CD14-positive monocyte (primary cell): ENCODE results near the gene PTPRC. TPM values are rescaled to one million over a fixed set of nuclear protein-coding genes. Genes with fewer than 3 reads are reported as not detected.

Source experiments
- DNase-seq, 3 donors: peaks; one replicate each; pipeline ENCODE4 v3.0.0-alpha.2; 2011 to 2022
- H2AFZ ChIP-seq: 2 replicates; pipeline ENCODE4 v1.6.0; 2012; ENCODE audit warnings: mild to moderate bottlenecking, low read depth, low read length, inconsistent platforms; ENCODE audit not compliant: insufficient read depth, poor library complexity, severe bottlenecking
- H3K27ac ChIP-seq, 2 donors: 1 replicate in 1 of 2; 2 replicates in 1 of 2; pipeline ENCODE4 v1.5.1; 2012 to 2013; ENCODE audit warnings: low read length in 2 of 2, control low read depth in 1 of 2, inconsistent platforms in 1 of 2, low read depth in 1 of 2, mild to moderate bottlenecking in 1 of 2
- H3K27me3 ChIP-seq, 2 donors: one replicate each; pipeline versions ENCODE4 v1.6.0 to v1.6.1; 2011 to 2013; ENCODE audit warnings: low read length in 2 of 2; ENCODE audit not compliant: control insufficient read depth in 2 of 2, insufficient read depth in 2 of 2
- H3K36me3 ChIP-seq, 2 donors: replicated peaks in 1 of 2; 1 replicate in 1 of 2; 2 replicates in 1 of 2; pipeline versions ENCODE4 v1.5.1 to v1.6.1; 2012 to 2013; ENCODE audit warnings: low read length in 2 of 2, control low read depth in 1 of 2, inconsistent platforms in 1 of 2, mild to moderate bottlenecking in 1 of 2; ENCODE audit not compliant: insufficient read depth in 2 of 2, control insufficient read depth in 1 of 2
- H3K4me1 ChIP-seq, 2 donors: 1 replicate in 1 of 2; 2 replicates in 1 of 2; pipeline versions ENCODE4 v1.5.1 to v1.6.1; 2012 to 2013; ENCODE audit warnings: low read length in 2 of 2, control low read depth in 1 of 2, inconsistent platforms in 1 of 2, mild to moderate bottlenecking in 1 of 2, moderate library complexity in 1 of 2; ENCODE audit not compliant: insufficient read depth in 2 of 2, control insufficient read depth in 1 of 2
- H3K4me2 ChIP-seq: replicated peaks from 2 replicates; pipeline ENCODE3; 2012; ENCODE audit warnings: low read length, moderate library complexity, mild to moderate bottlenecking; ENCODE audit not compliant: poor library complexity, severe bottlenecking; ENCODE audit errors: extremely low read depth
- H3K4me3 ChIP-seq, 3 experiments: fragments of 200-600 bp in 1 of 3; sonication (generic) in 1 of 3; replicated peaks in 1 of 3; 1 replicate in 2 of 3; 2 replicates in 1 of 3; pipeline ENCODE4 v1.5.1; 2011 to 2013; ENCODE audit warnings: low read length in 3 of 3, mild to moderate bottlenecking in 3 of 3, control low read depth in 2 of 3, low read depth in 2 of 3, inconsistent platforms in 1 of 3, moderate library complexity in 1 of 3
- H3K79me2 ChIP-seq: 2 replicates; pipeline ENCODE4 v1.6.0; 2012; ENCODE audit warnings: mild to moderate bottlenecking, control low read depth, inconsistent platforms, low read length, moderate library complexity; ENCODE audit not compliant: insufficient read depth
- H3K9ac ChIP-seq: 2 replicates; pipeline ENCODE4 v1.6.0; 2017; ENCODE audit warnings: low read length, mild to moderate bottlenecking; ENCODE audit not compliant: insufficient read depth, poor library complexity, severe bottlenecking
- H3K9me3 ChIP-seq, 2 donors: replicated peaks in 1 of 2; 1 replicate in 1 of 2; 2 replicates in 1 of 2; pipeline versions ENCODE4 v1.5.1 to v1.6.1; 2012 to 2013; ENCODE audit warnings: low read length in 2 of 2, control low read depth in 1 of 2; ENCODE audit not compliant: control insufficient read depth in 1 of 2, insufficient read depth in 1 of 2
- H4K20me1 ChIP-seq: 2 replicates; pipeline ENCODE4 v1.6.0; 2012; ENCODE audit warnings: mild to moderate bottlenecking, low read length, control low read depth, moderate library complexity; ENCODE audit not compliant: insufficient read depth
- H3K27ac Mint-ChIP-seq, 7 donors: one replicate each; pipeline ENCODE4 v1.8.0; 2020; ENCODE audit warnings: mild to moderate bottlenecking in 7 of 7, mixed read lengths in 7 of 7, moderate library complexity in 6 of 7, inconsistent platforms in 2 of 7
- H3K27me3 Mint-ChIP-seq, 3 donors: one replicate each; pipeline ENCODE4 v1.8.0; 2021 to 2022; ENCODE audit warnings: low read depth in 3 of 3, mild to moderate bottlenecking in 3 of 3, mixed read lengths in 3 of 3, moderate library complexity in 3 of 3, inconsistent platforms in 1 of 3
- H3K36me3 Mint-ChIP-seq, 2 donors: one replicate each; pipeline ENCODE4 v1.8.0; 2020; ENCODE audit warnings: mixed read lengths in 2 of 2, inconsistent platforms in 1 of 2, mild to moderate bottlenecking in 1 of 2
- H3K4me1 Mint-ChIP-seq: one replicate; pipeline ENCODE4 v1.8.0; 2020; ENCODE audit warnings: mild to moderate bottlenecking, mixed read lengths
- H3K4me3 Mint-ChIP-seq, 2 donors: one replicate each; pipeline ENCODE4 v1.8.0; 2020; ENCODE audit warnings: mild to moderate bottlenecking in 2 of 2, mixed read lengths in 2 of 2, moderate library complexity in 1 of 2
- H3K9me3 Mint-ChIP-seq, 7 donors: one replicate each; pipeline ENCODE4 v1.8.0; 2020 to 2022; ENCODE audit warnings: mixed read lengths in 7 of 7, mild to moderate bottlenecking in 6 of 7, moderate library complexity in 6 of 7, inconsistent platforms in 2 of 7
- WGBS: methylation state at CpG from one replicate; pipeline ENCODE4 v1.1.5; 2013; ENCODE audit warnings: missing lambda C conversion rate; ENCODE audit not compliant: insufficient coverage; 5-methylcytosine and 5-hydroxymethylcytosine counted together
- intact Hi-C, 2 donors: fragments of 100-400 bp; cut with micrococcal nuclease; formaldehyde crosslinking; loops; one replicate each; pipeline versions ENCODE4 v1.15.0 to v1.15.1; 2023
- polyA plus RNA-seq, 3 donors: library from polyadenylated mRNA; depleted of rRNA in 1 of 3; unstranded in 2 of 3; stranded (reverse) in 1 of 3; fragments of 300-500 nt in 2 of 3; fragments of >200 nt in 1 of 3; fragmentation: Illumina TruSeq in 2 of 3; gene quantifications; 1 replicate in 2 of 3; 2 replicates in 1 of 3; pipeline ENCODE4 v1.2.3, GENCODE V29; 2012 to 2021
- TF ChIP-seq, protein P1 (sequence below): fragments of 200-600 bp; IDR thresholded peaks from one replicate; pipeline ENCODE4 v1.8.0; 2022; ENCODE audit warnings: antibody characterized with exemption, mild to moderate bottlenecking

Gene PTPRC
- polyA plus RNA-seq, 3 donors, result 410 to 992 (median 667) TPM

DNA sequence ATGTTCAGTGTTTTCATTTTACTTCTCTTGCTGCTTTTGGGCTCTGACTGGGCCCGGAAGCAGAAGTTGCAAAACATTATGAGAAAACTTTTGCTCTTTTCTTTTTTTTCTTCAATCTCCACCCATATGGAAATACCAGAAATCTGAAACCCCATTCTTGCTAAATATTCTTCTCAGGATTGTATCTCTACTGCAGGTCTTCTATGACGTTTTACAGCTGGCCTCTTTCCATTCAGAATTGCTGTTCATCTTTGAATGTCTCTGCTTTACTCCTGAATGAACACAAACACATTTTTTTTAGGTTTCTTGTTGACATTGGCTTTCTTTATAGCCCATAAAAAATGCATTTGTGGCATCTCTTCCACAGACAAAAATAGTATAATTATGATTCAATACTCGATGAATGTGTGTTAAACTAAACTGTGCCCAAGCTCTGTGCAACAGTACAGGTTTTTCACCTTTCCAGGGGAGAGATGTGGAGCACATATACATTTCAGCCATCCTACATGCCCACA, 18.8 kb downstream of the PTPRC start:
- intact Hi-C loops, result no loop called here
- WGBS, result 0% methylated on average over 2 of the region's 3 CpGs
- Histone ChIP-seq H3K79me2 (peaks cover 98% of the 10 kb centered on the region), H3K4me3 (peak overlapping the region; percentile 11 to 64 (median 32)), H3K36me3 (peaks cover 19 to 30% of the 10 kb centered on the region in 2 donors), H3K27ac (peak overlapping the region; percentile 72 to 94), H3K27me3 (no peaks in the 10 kb centered on the region), H3K4me2 (peak overlapping the region; percentile 68), H4K20me1 (peaks cover 15% of the 10 kb centered on the region), H2AFZ (no peak overlapping the region), H3K4me1 (peaks cover 58 to 89% of the 10 kb centered on the region in 2 donors), H3K9ac (peak overlapping the region; percentile 58), H3K9me3 (no peaks in the 10 kb centered on the region)
- Mint-ChIP-seq H3K9me3 (no peaks in the 10 kb centered on the region), H3K36me3 (peaks cover 46 to 49% of the 10 kb centered on the region in 2 donors), H3K4me3 (peak overlapping the region; percentile 45 to 73), H3K27ac (peak overlapping the region; percentile 97 to 99 (median 98)), H3K4me1 (peaks cover 59% of the 10 kb centered on the region), H3K27me3 (peaks cover 0 to 2% (median 0%) of the 10 kb centered on the region in 3 donors)
- TF ChIP-seq, protein P1, sequence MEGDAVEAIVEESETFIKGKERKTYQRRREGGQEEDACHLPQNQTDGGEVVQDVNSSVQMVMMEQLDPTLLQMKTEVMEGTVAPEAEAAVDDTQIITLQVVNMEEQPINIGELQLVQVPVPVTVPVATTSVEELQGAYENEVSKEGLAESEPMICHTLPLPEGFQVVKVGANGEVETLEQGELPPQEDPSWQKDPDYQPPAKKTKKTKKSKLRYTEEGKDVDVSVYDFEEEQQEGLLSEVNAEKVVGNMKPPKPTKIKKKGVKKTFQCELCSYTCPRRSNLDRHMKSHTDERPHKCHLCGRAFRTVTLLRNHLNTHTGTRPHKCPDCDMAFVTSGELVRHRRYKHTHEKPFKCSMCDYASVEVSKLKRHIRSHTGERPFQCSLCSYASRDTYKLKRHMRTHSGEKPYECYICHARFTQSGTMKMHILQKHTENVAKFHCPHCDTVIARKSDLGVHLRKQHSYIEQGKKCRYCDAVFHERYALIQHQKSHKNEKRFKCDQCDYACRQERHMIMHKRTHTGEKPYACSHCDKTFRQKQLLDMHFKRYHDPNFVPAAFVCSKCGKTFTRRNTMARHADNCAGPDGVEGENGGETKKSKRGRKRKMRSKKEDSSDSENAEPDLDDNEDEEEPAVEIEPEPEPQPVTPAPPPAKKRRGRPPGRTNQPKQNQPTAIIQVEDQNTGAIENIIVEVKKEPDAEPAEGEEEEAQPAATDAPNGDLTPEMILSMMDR, result no peak
- peak; percentile 81 to 93 (median 93) for DNase-seq

DNA sequence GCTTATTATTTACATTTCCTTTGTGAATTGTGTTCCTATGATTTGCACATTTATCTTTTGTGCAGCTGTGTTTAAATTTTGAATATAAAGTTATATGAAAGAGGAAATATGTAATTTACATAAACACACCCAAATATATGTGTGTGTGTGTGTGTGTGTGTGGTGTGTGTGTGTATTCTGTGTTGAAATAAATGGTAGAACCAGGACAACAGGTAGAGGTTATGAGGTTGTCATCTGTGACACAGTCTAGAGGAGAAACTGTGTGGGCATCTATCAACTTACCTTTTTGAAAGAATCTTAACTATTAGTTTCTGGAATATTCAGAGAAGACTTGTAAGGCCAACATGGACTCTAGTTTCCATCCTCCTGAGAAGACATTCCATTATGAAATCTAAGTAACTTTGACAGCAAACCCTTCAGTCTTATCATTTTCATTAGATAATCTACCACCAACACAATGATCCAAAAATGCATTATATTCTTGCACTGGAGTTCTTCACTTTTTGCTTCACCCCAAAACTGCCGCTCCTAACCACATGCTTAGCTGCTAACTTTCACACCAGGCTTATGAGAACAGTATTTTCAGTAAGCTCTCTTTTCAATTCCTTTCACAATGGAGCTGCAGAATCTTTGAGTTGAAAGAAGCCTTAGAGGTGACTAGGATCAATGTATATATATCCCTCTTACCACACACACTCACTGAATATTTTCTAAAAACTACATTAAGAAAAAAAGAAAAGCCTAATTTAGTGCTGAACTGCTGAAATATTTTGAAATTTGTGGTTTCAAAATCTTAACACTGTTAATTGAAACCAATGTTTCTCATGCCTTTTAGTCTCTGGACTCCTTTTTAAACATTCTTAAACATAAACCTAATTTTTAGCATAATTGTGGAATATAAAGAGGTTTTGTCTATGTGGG, 21.8 kb downstream of the PTPRC start:
- intact Hi-C loops, result no loop called here
- TF ChIP-seq, protein P1, result no peak
- no peak for DNase-seq

More for the DNA sequence above, 21.8 kb downstream of the PTPRC start:
- 50% methylated on average over 1 of the region's 1 CpG for WGBS
- Histone ChIP-seq H3K36me3 (peaks cover 15 to 23% of the 10 kb centered on the region in 2 donors), H4K20me1 (peaks cover 14% of the 10 kb centered on the region), H3K4me2 (peak overlapping the region; percentile 55), H3K9ac (no peak overlapping the region), H3K79me2 (peaks cover 95% of the 10 kb centered on the region), H3K4me3 (peak overlapping the region in 1 of 3 experiments; percentile 49), H3K9me3 (no peaks in the 10 kb centered on the region), H2AFZ (no peak overlapping the region), H3K4me1 (peaks cover 77 to 89% of the 10 kb centered on the region in 2 donors), H3K27me3 (no peaks in the 10 kb centered on the region), H3K27ac (peak overlapping the region in 1 of 2 donors; percentile 77)
- peak overlapping the region; percentile 33 to 86 (median 83) for H3K27ac Mint-ChIP-seq
- peak overlapping the region; percentile 6 to 72 for H3K4me3 Mint-ChIP-seq
- H3K4me1 Mint-ChIP-seq, result peaks cover 69% of the 10 kb centered on the region
- H3K36me3 Mint-ChIP-seq, result peaks cover 50 to 51% of the 10 kb centered on the region in 2 donors
- H3K9me3 Mint-ChIP-seq, result no peaks in the 10 kb centered on the region
- H3K27me3 Mint-ChIP-seq, result peaks cover 0 to 2% (median 0%) of the 10 kb centered on the region in 3 donors
